ENCODE data around the gene SPOCK3. TPM values are rescaled to one million over a fixed set of nuclear protein-coding genes. Genes with fewer than 3 reads are reported as not detected.
A peak's percentile ranks its signal among the peaks of the same experiment; 100 is the strongest.

SPOCK3 gene
- total RNA-seq, 1 experiment from 2014 or later, result 1.4 TPM

DNA sequence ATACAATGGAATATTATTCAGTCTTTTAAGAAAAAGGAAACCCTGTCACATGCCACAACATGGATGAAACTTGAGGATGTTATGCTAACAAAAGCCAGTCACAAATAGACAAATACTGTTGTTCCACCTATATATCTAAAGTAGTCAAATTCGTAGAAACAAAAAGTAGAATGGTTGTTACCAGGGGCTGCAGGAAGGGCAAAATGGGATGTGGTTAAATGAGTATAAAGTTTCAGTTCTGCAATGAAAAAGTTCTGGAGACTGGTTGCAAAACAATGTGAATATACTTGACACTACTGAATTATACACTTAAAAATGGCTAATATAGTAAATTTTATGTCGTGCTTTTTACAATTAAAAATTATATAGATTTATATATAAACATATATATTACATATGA lies 12.2 kb downstream of the SPOCK3 start:
- no peak for ATAC-seq
- H3K27ac ChIP-seq (ENCODE audit: low read length), result no peak overlapping the region
- H3K27me3 ChIP-seq (ENCODE audit: control insufficient read depth, insufficient read depth, low read length), result no peaks in the 10 kb centered on the region
- in situ Hi-C loops (cut with HindIII; ENCODE audit: low pct_unique_long_range_greater_than_20kb, low sequenced_read_pairs) (no loop called here), intact Hi-C loops (cut with micrococcal nuclease; ENCODE audit: unreplicated experiment) (no loop called here)
- no peak overlapping the region for H3K4me3 ChIP-seq (ENCODE audit: low read depth in 2 of 2, low read length in 2 of 2)
- no peaks in the 10 kb centered on the region; the same call in 1 of the 2 replicates for H3K4me1 ChIP-seq (ENCODE audit: control insufficient read depth, insufficient read depth, low read length)
- TF ChIP-seq SIN3A (IDR thresholded peaks at IDR 0.05; ENCODE audit: borderline replicate concordance, insufficient read depth, low read depth, low read length), result no peak
- POLR2A ChIA-PET, result no interaction called here
- H3K36me3 ChIP-seq (ENCODE audit: control insufficient read depth, insufficient read depth, low read length), result no peaks in the 10 kb centered on the region
- no peak for DNase-seq (ENCODE audit: low read depth, low spot score)
- CTCF ChIA-PET, result no interaction called here
- no TSS peak for BruUV-seq (replicated peaks)
- H3K9me3 ChIP-seq (ENCODE audit: control insufficient read depth, insufficient read depth, low read depth, low read length), result no peaks in the 10 kb centered on the region

DNA sequence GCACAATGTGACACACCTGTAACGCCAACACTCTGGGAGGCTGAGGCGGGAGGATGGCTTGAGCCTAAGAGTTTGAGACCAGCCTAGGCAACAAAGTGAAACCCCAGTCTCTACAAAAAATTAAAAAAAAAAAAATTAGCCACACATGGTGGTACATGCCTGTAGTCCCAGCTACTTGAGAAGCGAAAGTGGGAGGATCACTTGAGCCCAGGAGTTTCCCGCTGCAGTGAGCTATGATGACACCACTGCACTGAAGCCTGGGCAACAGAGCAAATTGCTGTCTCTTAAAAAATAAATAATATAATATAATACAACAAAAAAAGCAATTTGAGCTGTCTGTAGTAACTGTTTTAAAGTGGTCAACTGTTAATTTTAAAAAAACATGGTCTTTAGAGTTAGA lies 13.2 kb downstream of the SPOCK3 start:
- H3K36me3 ChIP-seq (ENCODE audit: control insufficient read depth, insufficient read depth, low read length), result no peaks in the 10 kb centered on the region
- H3K27me3 ChIP-seq (ENCODE audit: control insufficient read depth, insufficient read depth, low read length), result no peaks in the 10 kb centered on the region
- BruUV-seq (replicated peaks), result no TSS peak
- no peak overlapping the region for H3K27ac ChIP-seq (ENCODE audit: low read length)
- DNase-seq (ENCODE audit: low read depth, low spot score) (no peak), ATAC-seq (no peak)
- no peaks in the 10 kb centered on the region; the same call in 1 of the 2 replicates for H3K4me1 ChIP-seq (ENCODE audit: control insufficient read depth, insufficient read depth, low read length)
- intact Hi-C loops (cut with micrococcal nuclease; ENCODE audit: unreplicated experiment) (no loop called here), in situ Hi-C loops (cut with HindIII; ENCODE audit: low pct_unique_long_range_greater_than_20kb, low sequenced_read_pairs) (no loop called here)
- POLR2A ChIA-PET, result no interaction called here
- CTCF ChIA-PET, result interaction anchor here (0.6 kb wide), 1 partner anchor 46 kb away, joined by 3 read pairs; no protein-coding TSS in a partner anchor
- TF ChIP-seq, protein P1, sequence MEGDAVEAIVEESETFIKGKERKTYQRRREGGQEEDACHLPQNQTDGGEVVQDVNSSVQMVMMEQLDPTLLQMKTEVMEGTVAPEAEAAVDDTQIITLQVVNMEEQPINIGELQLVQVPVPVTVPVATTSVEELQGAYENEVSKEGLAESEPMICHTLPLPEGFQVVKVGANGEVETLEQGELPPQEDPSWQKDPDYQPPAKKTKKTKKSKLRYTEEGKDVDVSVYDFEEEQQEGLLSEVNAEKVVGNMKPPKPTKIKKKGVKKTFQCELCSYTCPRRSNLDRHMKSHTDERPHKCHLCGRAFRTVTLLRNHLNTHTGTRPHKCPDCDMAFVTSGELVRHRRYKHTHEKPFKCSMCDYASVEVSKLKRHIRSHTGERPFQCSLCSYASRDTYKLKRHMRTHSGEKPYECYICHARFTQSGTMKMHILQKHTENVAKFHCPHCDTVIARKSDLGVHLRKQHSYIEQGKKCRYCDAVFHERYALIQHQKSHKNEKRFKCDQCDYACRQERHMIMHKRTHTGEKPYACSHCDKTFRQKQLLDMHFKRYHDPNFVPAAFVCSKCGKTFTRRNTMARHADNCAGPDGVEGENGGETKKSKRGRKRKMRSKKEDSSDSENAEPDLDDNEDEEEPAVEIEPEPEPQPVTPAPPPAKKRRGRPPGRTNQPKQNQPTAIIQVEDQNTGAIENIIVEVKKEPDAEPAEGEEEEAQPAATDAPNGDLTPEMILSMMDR (IDR thresholded peaks at IDR 0.05), result no peak
- TF ChIP-seq, protein P2, sequence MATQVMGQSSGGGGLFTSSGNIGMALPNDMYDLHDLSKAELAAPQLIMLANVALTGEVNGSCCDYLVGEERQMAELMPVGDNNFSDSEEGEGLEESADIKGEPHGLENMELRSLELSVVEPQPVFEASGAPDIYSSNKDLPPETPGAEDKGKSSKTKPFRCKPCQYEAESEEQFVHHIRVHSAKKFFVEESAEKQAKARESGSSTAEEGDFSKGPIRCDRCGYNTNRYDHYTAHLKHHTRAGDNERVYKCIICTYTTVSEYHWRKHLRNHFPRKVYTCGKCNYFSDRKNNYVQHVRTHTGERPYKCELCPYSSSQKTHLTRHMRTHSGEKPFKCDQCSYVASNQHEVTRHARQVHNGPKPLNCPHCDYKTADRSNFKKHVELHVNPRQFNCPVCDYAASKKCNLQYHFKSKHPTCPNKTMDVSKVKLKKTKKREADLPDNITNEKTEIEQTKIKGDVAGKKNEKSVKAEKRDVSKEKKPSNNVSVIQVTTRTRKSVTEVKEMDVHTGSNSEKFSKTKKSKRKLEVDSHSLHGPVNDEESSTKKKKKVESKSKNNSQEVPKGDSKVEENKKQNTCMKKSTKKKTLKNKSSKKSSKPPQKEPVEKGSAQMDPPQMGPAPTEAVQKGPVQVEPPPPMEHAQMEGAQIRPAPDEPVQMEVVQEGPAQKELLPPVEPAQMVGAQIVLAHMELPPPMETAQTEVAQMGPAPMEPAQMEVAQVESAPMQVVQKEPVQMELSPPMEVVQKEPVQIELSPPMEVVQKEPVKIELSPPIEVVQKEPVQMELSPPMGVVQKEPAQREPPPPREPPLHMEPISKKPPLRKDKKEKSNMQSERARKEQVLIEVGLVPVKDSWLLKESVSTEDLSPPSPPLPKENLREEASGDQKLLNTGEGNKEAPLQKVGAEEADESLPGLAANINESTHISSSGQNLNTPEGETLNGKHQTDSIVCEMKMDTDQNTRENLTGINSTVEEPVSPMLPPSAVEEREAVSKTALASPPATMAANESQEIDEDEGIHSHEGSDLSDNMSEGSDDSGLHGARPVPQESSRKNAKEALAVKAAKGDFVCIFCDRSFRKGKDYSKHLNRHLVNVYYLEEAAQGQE (IDR thresholded peaks at IDR 0.05; ENCODE audit: insufficient read depth in 1 of 2, low read depth in 2 of 2, low read length in 1 of 2), result no peak
- TF ChIP-seq POLR2AphosphoS5 (IDR thresholded peaks at IDR 0.05; ENCODE audit: low read depth, low read length), result no peak
- TF ChIP-seq SIN3A (IDR thresholded peaks at IDR 0.05; ENCODE audit: borderline replicate concordance, insufficient read depth, low read depth, low read length), result no peak
- TF ChIP-seq TCF7L2 (IDR thresholded peaks at IDR 0.05; ENCODE audit: low read depth, low read length), result no peak
- no peak overlapping the region for H3K4me3 ChIP-seq (ENCODE audit: low read depth in 2 of 2, low read length in 2 of 2)
- no peaks in the 10 kb centered on the region for H3K9me3 ChIP-seq (ENCODE audit: control insufficient read depth, insufficient read depth, low read depth, low read length)

DNA sequence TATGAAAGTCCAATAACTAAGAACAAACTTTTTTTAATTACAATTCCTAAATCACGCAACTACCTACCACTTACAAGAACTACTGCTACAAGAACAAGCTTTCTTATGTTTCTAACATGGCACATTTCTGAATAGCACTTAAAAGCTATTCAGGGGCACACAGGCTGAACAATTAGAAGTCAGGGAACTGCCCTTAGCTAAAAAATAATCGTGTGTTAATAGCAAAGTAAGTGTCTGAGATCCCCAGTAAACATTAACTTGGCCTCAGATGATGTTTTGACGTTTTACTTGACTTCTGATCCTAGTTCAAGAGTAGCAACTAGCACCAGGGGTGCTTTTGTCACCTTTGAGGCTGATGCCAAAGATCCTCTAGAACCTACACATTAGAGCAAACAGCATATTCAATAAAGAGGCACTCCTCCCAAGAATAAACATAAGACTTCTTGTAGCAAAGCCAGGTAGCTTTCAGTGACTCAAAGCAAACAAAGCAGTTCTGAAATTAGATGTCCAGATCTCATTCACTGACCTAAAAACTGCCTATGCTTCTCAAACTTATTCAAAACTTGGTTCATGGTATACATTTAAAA lies 16.2 kb downstream of the SPOCK3 start:
- ChIA-PET POLR2A (no interaction called here), CTCF (no interaction called here)
- H3K36me3 ChIP-seq (ENCODE audit: control insufficient read depth, insufficient read depth, low read length), result no peaks in the 10 kb centered on the region
- no peak; the same call in 1 of the 2 replicates for ATAC-seq
- H3K4me1 ChIP-seq (ENCODE audit: control insufficient read depth, insufficient read depth, low read length), result no peaks in the 10 kb centered on the region; the same call in 1 of the 2 replicates
- H3K27ac ChIP-seq (ENCODE audit: low read length), result no peak overlapping the region
- intact Hi-C loops (cut with micrococcal nuclease; ENCODE audit: unreplicated experiment), result loop anchor here (10.0 kb wide), 1 partner anchor 193 kb away; no protein-coding TSS in a partner anchor
- no peaks in the 10 kb centered on the region for H3K27me3 ChIP-seq (ENCODE audit: control insufficient read depth, insufficient read depth, low read length)
- BruUV-seq (replicated peaks), result no TSS peak
- no peak for TF ChIP-seq SIN3A (IDR thresholded peaks at IDR 0.05; ENCODE audit: borderline replicate concordance, insufficient read depth, low read depth, low read length)
- TF ChIP-seq, protein P1 (IDR thresholded peaks at IDR 0.05), result no peak
- peak; percentile 85 for TF ChIP-seq TCF7L2 (IDR thresholded peaks at IDR 0.05; ENCODE audit: low read depth, low read length)
- TF ChIP-seq, protein P2 (IDR thresholded peaks at IDR 0.05; ENCODE audit: insufficient read depth in 1 of 2, low read depth in 2 of 2, low read length in 1 of 2), result no peak
- no peak for TF ChIP-seq POLR2AphosphoS5 (IDR thresholded peaks at IDR 0.05; ENCODE audit: low read depth, low read length)
- no peak overlapping the region for H3K4me3 ChIP-seq (ENCODE audit: low read depth in 2 of 2, low read length in 2 of 2)
- H3K9me3 ChIP-seq (ENCODE audit: control insufficient read depth, insufficient read depth, low read depth, low read length), result no peaks in the 10 kb centered on the region
- in situ Hi-C loops (cut with HindIII; ENCODE audit: low pct_unique_long_range_greater_than_20kb, low sequenced_read_pairs), result no loop called here
- peak; percentile 24 for DNase-seq (ENCODE audit: low read depth, low spot score)

Measured in Panc1 (cell line).